C4-2B (cell line): ENCODE measurements around the gene KRTAP1-5.
"Not testable (repeated sequence)": the region's sequence is repeated elsewhere in the genome, so short reads cannot be mapped to it uniquely, and the experiment has no call there.

Experiments
- H3K27ac ChIP-seq: fragments of 450-650 bp; 2 replicates; pipeline ENCODE4 v1.5.1; 2017
- CTCF ChIP-seq: fragments of 450-650 bp; conservative IDR thresholded peaks from 2 replicates; pipeline ENCODE4 v1.5.1; 2017; ENCODE audit warnings: mild to moderate bottlenecking
- ZFX ChIP-seq: fragments of 450-650 bp; IDR thresholded peaks from 2 replicates; pipeline ENCODE4 v1.6.1; 2017

KRTAP1-5 gene

GRCh38 chr17:41057547-41057946 is 30.5 kb upstream of the KRTAP1-5 start:
- no peak overlapping the region for H3K27ac ChIP-seq
- TF ChIP-seq ZFX (no peak), CTCF (no peak)

GRCh38 chr17:41055130-41055529 is 28.1 kb upstream of the KRTAP1-5 start, which contains the start of gene KRTAP2-2:
TSS of gene KRTAP2-2 (minus strand) at chr17:41055230. CDS start at chr17:41055211, 19 bp downstream.
- H3K27ac ChIP-seq, result not testable (repeated sequence)

- not testable (repeated sequence) for H3K27ac ChIP-seq
Measured at GRCh38 chr17:41054556-41054955, 27.5 kb upstream of the KRTAP1-5 start.

GRCh38 chr17:41054025-41054424 is 27.0 kb upstream of the KRTAP1-5 start:
- TF ChIP-seq CTCF (no peak), ZFX (no peak)
- H3K27ac ChIP-seq, result no peak overlapping the region

GRCh38 chr17:41052566-41052965 is 25.6 kb upstream of the KRTAP1-5 start:
- TF ChIP-seq ZFX, result no peak
- no peak for TF ChIP-seq CTCF
- no peak overlapping the region for H3K27ac ChIP-seq

- no peak overlapping the region for H3K27ac ChIP-seq
- no peak for TF ChIP-seq ZFX
- no peak for TF ChIP-seq CTCF
Measured at GRCh38 chr17:41049110-41049509, 22.1 kb upstream of the KRTAP1-5 start.

GRCh38 chr17:41048441-41048840 is 21.4 kb upstream of the KRTAP1-5 start:
- H3K27ac ChIP-seq, result no peak overlapping the region
- no peak for TF ChIP-seq CTCF
- TF ChIP-seq ZFX, result no peak

GRCh38 chr17:41046735-41047465 is 19.9 kb upstream of the KRTAP1-5 start, which contains the start of gene KRTAP2-1:
TSS of gene KRTAP2-1 (minus strand) at chr17:41047316. CDS start at chr17:41047267, 49 bp downstream.
- not testable (repeated sequence) for H3K27ac ChIP-seq

- no peak overlapping the region for H3K27ac ChIP-seq
Measured at GRCh38 chr17:41042953-41043352, 15.9 kb upstream of the KRTAP1-5 start.

GRCh38 chr17:41040783-41041571 is 14.0 kb upstream of the KRTAP1-5 start, which contains the start of gene KRTAP1-1:
TSS of gene KRTAP1-1 (minus strand) at chr17:41041450. CDS start at chr17:41041397, 53 bp downstream.
- not testable (repeated sequence) for H3K27ac ChIP-seq

More at GRCh38 chr17:41042953-41043352, 15.9 kb upstream of the KRTAP1-5 start:
- no peak for TF ChIP-seq CTCF
- TF ChIP-seq ZFX, result no peak
